HEK293 (cell line): Measurements from ENCODE around the gene DCAF5.

ENCODE experiments used
- CTCF ChIA-PET: fragments of 350-600 bp; formaldehyde crosslinking; extraction: SDS; loops from one replicate; lab custom pipeline; 2021; ENCODE audit warnings: antibody characterized with exemption; lab: Yijun Ruan, JAX
- POLR2A ChIA-PET: fragments of 300-600 bp; formaldehyde crosslinking; extraction: SDS; loops from one replicate; lab custom pipeline; 2020; ENCODE audit warnings: antibody characterized with exemption, inconsistent platforms; lab: Yijun Ruan, JAX
- H3K27ac ChIP-seq: fragments of 200-500 bp; sonication (Bioruptor generic); 2 replicates; pipeline ENCODE4 v1.5.1; 2014; ENCODE audit warnings: low read depth, low read length, control low read depth, inconsistent platforms; ENCODE audit errors: extremely low read depth
- H3K36me3 ChIP-seq, 2 experiments: fragments of 200-500 bp in 1 of 2; sonication (Bioruptor generic) in 1 of 2; 1 replicate in 1 of 2; 2 replicates in 1 of 2; pipeline ENCODE4 v1.5.1; 2014 to 2017; ENCODE audit warnings: inconsistent platforms in 2 of 2, low read length in 2 of 2; ENCODE audit not compliant: control insufficient read depth in 2 of 2, insufficient read depth in 1 of 2
- H3K4me1 ChIP-seq: fragments of 200-500 bp; sonication (Bioruptor generic); 2 replicates; pipeline ENCODE4 v1.5.1; 2014; ENCODE audit warnings: mild to moderate bottlenecking, low read length, inconsistent platforms; ENCODE audit not compliant: control insufficient read depth, insufficient read depth
- H3K4me3 ChIP-seq: 2 replicates; pipeline ENCODE4 v1.5.1; 2011; ENCODE audit warnings: low read depth, mild to moderate bottlenecking, control low read depth, low read length, moderate library complexity
- H3K9me3 ChIP-seq: fragments of 200-500 bp; sonication (Bioruptor generic); 2 replicates; pipeline ENCODE4 v1.5.1; 2014; ENCODE audit warnings: low read depth, low read length, inconsistent platforms; ENCODE audit not compliant: control insufficient read depth, insufficient read depth
- RBAK ChIP-seq: fragments of 450-650 bp; formaldehyde crosslinking; IDR thresholded peaks from 2 replicates; pipeline ENCODE4 v1.5.1; 2016; ENCODE audit warnings: missing biosample characterization, missing genetic modification characterization
- REPIN1 ChIP-seq: fragments of 450-650 bp; formaldehyde crosslinking; IDR thresholded peaks from 2 replicates; pipeline ENCODE4 v1.5.1; 2017; ENCODE audit warnings: missing biosample characterization, missing genetic modification characterization, low read depth
- TCF7L2 ChIP-seq: IDR thresholded peaks from 2 replicates; pipeline ENCODE4 v1.6.1; 2011; ENCODE audit warnings: low read depth, mild to moderate bottlenecking, inconsistent platforms, low read length, moderate library complexity, borderline replicate concordance
- YY2 ChIP-seq: fragments of 450-650 bp; formaldehyde crosslinking; IDR thresholded peaks from 2 replicates; pipeline ENCODE4 v1.5.1; 2016; ENCODE audit warnings: missing biosample characterization, missing genetic modification characterization
- ZIC2 ChIP-seq: fragments of 450-650 bp; formaldehyde crosslinking; IDR thresholded peaks from 2 replicates; pipeline ENCODE4 v1.5.1; 2016; ENCODE audit warnings: missing biosample characterization, missing genetic modification characterization
- ZNF140 ChIP-seq: fragments of 450-650 bp; formaldehyde crosslinking; IDR thresholded peaks from 2 replicates; pipeline ENCODE4 v1.5.1; 2016; ENCODE audit warnings: missing biosample characterization, missing genetic modification characterization
- ZNF24 ChIP-seq: fragments of 450-650 bp; formaldehyde crosslinking; IDR thresholded peaks from 2 replicates; pipeline ENCODE4 v1.5.1; 2016; ENCODE audit warnings: missing biosample characterization, missing genetic modification characterization
- ZNF266 ChIP-seq: fragments of 450-650 bp; formaldehyde crosslinking; IDR thresholded peaks from 2 replicates; pipeline ENCODE4 v1.5.1; 2016; ENCODE audit warnings: missing biosample characterization, missing genetic modification characterization, low read depth
- ZNF530 ChIP-seq: fragments of 450-650 bp; formaldehyde crosslinking; IDR thresholded peaks from 2 replicates; pipeline ENCODE4 v1.5.1; 2016; ENCODE audit warnings: low read depth, missing biosample characterization, missing genetic modification characterization
- ZNF560 ChIP-seq: fragments of 450-650 bp; formaldehyde crosslinking; IDR thresholded peaks from 2 replicates; pipeline ENCODE4 v1.5.1; 2017; ENCODE audit warnings: missing biosample characterization, missing genetic modification characterization, borderline replicate concordance
- ZNF596 ChIP-seq: fragments of 450-650 bp; IDR thresholded peaks from 2 replicates; pipeline ENCODE4 v1.5.0; 2018; ENCODE audit warnings: missing biosample characterization, mild to moderate bottlenecking, missing genetic modification characterization, moderate library complexity
- ZNF707 ChIP-seq: fragments of 450-650 bp; formaldehyde crosslinking; IDR thresholded peaks from 2 replicates; pipeline ENCODE4 v1.5.1; 2016; ENCODE audit warnings: missing biosample characterization, missing genetic modification characterization
- TF ChIP-seq, protein P1 (sequence below): fragments of 450-650 bp; formaldehyde crosslinking; IDR thresholded peaks from 2 replicates; pipeline ENCODE4 v1.5.1; 2017; ENCODE audit warnings: missing biosample characterization, missing genetic modification characterization
- TF ChIP-seq, protein P2 (sequence below): fragments of 450-650 bp; formaldehyde crosslinking; IDR thresholded peaks from 2 replicates; pipeline ENCODE4 v1.5.1; 2016; ENCODE audit warnings: missing biosample characterization, missing genetic modification characterization
- TF ChIP-seq, protein P3 (sequence below): fragments of 450-650 bp; formaldehyde crosslinking; IDR thresholded peaks from 2 replicates; pipeline ENCODE4 v1.5.1; 2016; ENCODE audit warnings: missing biosample characterization, missing genetic modification characterization
- TF ChIP-seq, protein P4 (sequence below): fragments of 450-650 bp; formaldehyde crosslinking; IDR thresholded peaks from 2 replicates; pipeline ENCODE4 v1.5.1; 2016; ENCODE audit warnings: missing biosample characterization, missing genetic modification characterization

Gene DCAF5

DNA sequence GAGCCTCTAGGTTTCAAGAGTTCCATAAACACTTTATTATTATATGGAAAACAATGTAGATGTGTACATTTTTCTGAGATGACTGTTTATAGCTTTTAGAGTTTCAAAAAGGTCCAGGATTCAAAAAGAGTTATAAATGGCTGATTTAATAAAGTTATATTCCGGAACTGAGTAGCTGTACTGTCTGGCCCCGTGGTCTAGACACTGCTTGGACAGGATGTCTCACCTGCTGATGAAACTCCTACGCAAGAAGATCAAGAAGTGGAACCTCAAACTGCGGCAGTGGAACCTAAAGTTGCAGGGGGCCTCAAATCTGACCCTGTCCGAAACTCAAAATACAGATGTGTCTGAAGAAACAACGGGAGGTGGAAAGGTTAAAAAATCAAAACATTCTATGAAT is 69.7 kb downstream of the DCAF5 start:
- Histone ChIP-seq H3K36me3 (peaks cover 12 to 41% of the 10 kb centered on the region in 2 experiments), H3K4me1 (no peaks in the 10 kb centered on the region), H3K4me3 (no peak overlapping the region), H3K27ac (no peak overlapping the region), H3K9me3 (no peaks in the 10 kb centered on the region)
- CTCF ChIA-PET: interaction anchor here (0.6 to 1.4 kb wide), 3 partner anchors 46 to 220 kb away, joined by 3 to 4 read pairs (median 3); no protein-coding TSS in a partner anchor
- POLR2A ChIA-PET: no interaction called here
- TF ChIP-seq ZNF24: no peak
- TF ChIP-seq ZNF596 (tag by site-specific recombination): no peak
- no peak for TF ChIP-seq ZNF140 (tag by site-specific recombination)
- no peak for TF ChIP-seq ZNF266 (tag by site-specific recombination)
- TF ChIP-seq, protein P1, sequence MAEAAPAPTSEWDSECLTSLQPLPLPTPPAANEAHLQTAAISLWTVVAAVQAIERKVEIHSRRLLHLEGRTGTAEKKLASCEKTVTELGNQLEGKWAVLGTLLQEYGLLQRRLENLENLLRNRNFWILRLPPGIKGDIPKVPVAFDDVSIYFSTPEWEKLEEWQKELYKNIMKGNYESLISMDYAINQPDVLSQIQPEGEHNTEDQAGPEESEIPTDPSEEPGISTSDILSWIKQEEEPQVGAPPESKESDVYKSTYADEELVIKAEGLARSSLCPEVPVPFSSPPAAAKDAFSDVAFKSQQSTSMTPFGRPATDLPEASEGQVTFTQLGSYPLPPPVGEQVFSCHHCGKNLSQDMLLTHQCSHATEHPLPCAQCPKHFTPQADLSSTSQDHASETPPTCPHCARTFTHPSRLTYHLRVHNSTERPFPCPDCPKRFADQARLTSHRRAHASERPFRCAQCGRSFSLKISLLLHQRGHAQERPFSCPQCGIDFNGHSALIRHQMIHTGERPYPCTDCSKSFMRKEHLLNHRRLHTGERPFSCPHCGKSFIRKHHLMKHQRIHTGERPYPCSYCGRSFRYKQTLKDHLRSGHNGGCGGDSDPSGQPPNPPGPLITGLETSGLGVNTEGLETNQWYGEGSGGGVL (tag by site-specific recombination): no peak
- TF ChIP-seq, protein P2, sequence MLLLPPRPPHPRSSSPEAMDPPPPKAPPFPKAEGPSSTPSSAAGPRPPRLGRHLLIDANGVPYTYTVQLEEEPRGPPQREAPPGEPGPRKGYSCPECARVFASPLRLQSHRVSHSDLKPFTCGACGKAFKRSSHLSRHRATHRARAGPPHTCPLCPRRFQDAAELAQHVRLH (tag by site-specific recombination): no peak
- TF ChIP-seq ZNF560 (tag by site-specific recombination): no peak
- TF ChIP-seq RBAK (tag by site-specific recombination): no peak
- TF ChIP-seq, protein P3, sequence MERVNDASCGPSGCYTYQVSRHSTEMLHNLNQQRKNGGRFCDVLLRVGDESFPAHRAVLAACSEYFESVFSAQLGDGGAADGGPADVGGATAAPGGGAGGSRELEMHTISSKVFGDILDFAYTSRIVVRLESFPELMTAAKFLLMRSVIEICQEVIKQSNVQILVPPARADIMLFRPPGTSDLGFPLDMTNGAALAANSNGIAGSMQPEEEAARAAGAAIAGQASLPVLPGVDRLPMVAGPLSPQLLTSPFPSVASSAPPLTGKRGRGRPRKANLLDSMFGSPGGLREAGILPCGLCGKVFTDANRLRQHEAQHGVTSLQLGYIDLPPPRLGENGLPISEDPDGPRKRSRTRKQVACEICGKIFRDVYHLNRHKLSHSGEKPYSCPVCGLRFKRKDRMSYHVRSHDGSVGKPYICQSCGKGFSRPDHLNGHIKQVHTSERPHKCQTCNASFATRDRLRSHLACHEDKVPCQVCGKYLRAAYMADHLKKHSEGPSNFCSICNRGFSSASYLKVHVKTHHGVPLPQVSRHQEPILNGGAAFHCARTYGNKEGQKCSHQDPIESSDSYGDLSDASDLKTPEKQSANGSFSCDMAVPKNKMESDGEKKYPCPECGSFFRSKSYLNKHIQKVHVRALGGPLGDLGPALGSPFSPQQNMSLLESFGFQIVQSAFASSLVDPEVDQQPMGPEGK (tag by site-specific recombination): no peak
- TF ChIP-seq, protein P4, sequence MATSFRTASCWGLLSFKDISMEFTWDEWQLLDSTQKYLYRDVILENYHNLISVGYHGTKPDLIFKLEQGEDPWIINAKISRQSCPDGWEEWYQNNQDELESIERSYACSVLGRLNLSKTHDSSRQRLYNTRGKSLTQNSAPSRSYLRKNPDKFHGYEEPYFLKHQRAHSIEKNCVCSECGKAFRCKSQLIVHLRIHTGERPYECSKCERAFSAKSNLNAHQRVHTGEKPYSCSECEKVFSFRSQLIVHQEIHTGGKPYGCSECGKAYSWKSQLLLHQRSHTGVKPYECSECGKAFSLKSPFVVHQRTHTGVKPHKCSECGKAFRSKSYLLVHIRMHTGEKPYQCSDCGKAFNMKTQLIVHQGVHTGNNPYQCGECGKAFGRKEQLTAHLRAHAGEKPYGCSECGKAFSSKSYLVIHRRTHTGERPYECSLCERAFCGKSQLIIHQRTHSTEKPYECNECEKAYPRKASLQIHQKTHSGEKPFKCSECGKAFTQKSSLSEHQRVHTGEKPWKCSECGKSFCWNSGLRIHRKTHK: no peak
- no peak for TF ChIP-seq REPIN1 (tag by site-specific recombination)
- no peak for TF ChIP-seq YY2 (tag by site-specific recombination)
- TF ChIP-seq ZNF707: no peak
- TF ChIP-seq TCF7L2: no peak

DNA sequence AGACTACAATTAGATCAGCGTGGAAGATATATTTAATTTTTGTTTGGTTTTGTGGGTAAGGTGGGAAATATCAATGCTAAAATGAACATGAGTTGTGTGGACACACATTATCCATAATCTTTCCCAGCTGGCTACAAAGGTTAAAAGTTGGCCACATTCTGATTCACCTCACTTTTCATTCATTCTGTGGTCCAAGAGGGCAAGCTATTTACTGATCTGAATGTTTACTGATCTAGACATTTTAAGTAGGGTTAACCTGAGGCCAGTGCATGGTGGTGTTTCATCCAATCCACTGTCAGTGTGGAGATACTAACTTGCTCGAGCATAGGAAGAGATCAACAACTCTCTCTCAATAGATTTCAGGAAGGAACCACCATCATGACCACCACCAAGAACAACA is 71.6 kb downstream of the DCAF5 start:
- ChIA-PET POLR2A (no interaction called here), CTCF (interaction anchor here (1.0 to 1.7 kb wide), 2 partner anchors 26 to 218 kb away, joined by 4 to 5 read pairs; no protein-coding TSS in a partner anchor)
- H3K4me3 ChIP-seq: no peak overlapping the region
- no peaks in the 10 kb centered on the region for H3K9me3 ChIP-seq
- peaks cover 5 to 30% of the 10 kb centered on the region in 2 experiments; a peak in 2 of 3 replicates for H3K36me3 ChIP-seq
- TF ChIP-seq ZIC2 (tag by site-specific recombination) (no peak), ZNF530 (tag by site-specific recombination) (no peak)
- TF ChIP-seq, protein P4: no peak
- no peaks in the 10 kb centered on the region for H3K4me1 ChIP-seq
- H3K27ac ChIP-seq: no peak overlapping the region
